GM18858 (cell line): ENCODE measurements around the gene PCDHA12.
"Not testable (repeated sequence)": the region's sequence is repeated elsewhere in the genome, so short reads cannot be mapped to it uniquely, and the experiment has no call there.

ENCODE experiments used
- ATAC-seq: cut with Tn5 transposase; IDR thresholded peaks from one replicate; pipeline ENCODE4 v1.9.1; 2021; ENCODE audit not compliant: unreplicated experiment

PCDHA12 gene

GRCh38 chr5:140857987-140858240 is 17.2 kb upstream of the PCDHA12 start:
- ATAC-seq: no peak

GRCh38 chr5:140862441-140863295 is 12.4 kb upstream of the PCDHA12 start:
- ATAC-seq: no peak

GRCh38 chr5:140868721-140869554 is 6.2 kb upstream of the PCDHA12 start, which contains the start of gene PCDHA11:
TSS of gene PCDHA11 (plus strand) at chr5:140868957. CDS start at chr5:140869104, 147 bp downstream.
- no peak for ATAC-seq

GRCh38 chr5:140869555-140869886 is 5.6 kb upstream of the PCDHA12 start:
- no peak for ATAC-seq

- ATAC-seq: no peak
Measured at GRCh38 chr5:140870221-140871201, 4.6 kb upstream of the PCDHA12 start.

- ATAC-seq: not testable (repeated sequence)
Measured at GRCh38 chr5:140876541-140877261, 1.6 kb downstream of the PCDHA12 start.

GRCh38 chr5:140877262-140877581 is 2.1 kb downstream of the PCDHA12 start:
- no peak for ATAC-seq

- no peak for ATAC-seq
Measured at GRCh38 chr5:140881889-140882590, 6.9 kb downstream of the PCDHA12 start, which contains the start of gene PCDHA13. TSS of gene PCDHA13 (plus strand) at chr5:140882124. CDS start at chr5:140882269, 145 bp downstream.

- no peak for ATAC-seq
Measured at GRCh38 chr5:140882591-140882899, 7.4 kb downstream of the PCDHA12 start.

- ATAC-seq: no peak
Measured at GRCh38 chr5:140883373-140883772, 8.3 kb downstream of the PCDHA12 start.

GRCh38 chr5:140883927-140884697 is 9.0 kb downstream of the PCDHA12 start:
- no peak for ATAC-seq

- no peak for ATAC-seq
Measured at GRCh38 chr5:140916325-140916724, 41.2 kb downstream of the PCDHA12 start.

GRCh38 chr5:140923601-140924000 is 48.5 kb downstream of the PCDHA12 start:
- ATAC-seq: no peak

- ATAC-seq: no peak
Measured at GRCh38 chr5:140925806-140926442, 50.8 kb downstream of the PCDHA12 start, which contains the start of gene PCDHAC1. TSS of gene PCDHAC1 (plus strand) at chr5:140926299. CDS start at chr5:140926893, 594 bp downstream.

GRCh38 chr5:140926443-140927227 is 51.5 kb downstream of the PCDHA12 start:
- ATAC-seq: no peak

- no peak for ATAC-seq
Measured at GRCh38 chr5:140927228-140927573, 52.1 kb downstream of the PCDHA12 start.
